ENCODE results near the gene PLEKHO2.

The PLEKHO2 gene

DNA sequence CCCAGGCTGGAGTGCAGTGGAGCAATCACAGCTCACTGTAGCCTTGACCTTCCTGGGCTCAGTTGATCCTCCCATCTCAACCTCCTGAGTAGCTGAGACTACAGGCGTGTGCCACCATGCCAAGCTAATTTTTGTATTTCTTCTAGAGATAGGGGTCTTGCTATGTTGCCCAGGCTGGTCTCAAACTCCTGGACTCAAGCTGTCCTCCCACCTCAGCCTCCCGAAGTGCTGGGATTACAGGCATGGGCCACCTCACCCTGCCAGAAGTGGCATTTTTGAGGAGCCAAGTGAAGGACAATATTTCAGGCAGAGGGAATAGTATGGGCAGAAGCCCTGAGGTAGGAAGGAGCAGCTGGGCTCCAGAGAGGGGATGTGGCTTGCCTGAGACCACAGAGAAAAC lies 74.7 kb downstream of the PLEKHO2 start:
- DNase-seq (ENCODE audit: low read depth), result no peak

DNA sequence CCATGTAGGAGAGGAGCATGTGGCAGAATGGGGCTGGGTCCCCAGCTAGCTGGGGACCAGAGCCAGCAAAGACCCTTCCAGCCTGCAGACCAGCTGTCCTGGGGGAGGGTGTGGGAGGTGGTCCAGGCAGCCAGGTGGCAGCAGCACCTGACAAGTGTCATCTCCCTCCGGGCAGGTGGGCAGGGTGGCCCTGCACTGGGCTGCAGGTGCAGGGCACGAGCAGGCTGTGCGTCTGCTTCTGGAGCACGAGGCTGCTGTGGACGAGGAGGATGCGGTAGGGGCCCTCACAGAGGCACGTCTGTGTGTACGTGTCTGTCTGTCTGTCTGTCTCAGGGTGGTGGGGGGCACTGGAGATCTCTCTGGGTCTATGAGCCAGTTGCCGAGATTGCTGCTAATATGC lies 75.5 kb downstream of the PLEKHO2 start:
- DNase-seq (ENCODE audit: low read depth), result no peak
